RWPE2 (cell line): ENCODE results near the gene ARHGDIG.

ENCODE experiments used
- ATAC-seq: fragments of 200-7000 bp; cut with Tn5 transposase; 3 replicates; pipeline ENCODE4 v1.9.1; 2021; ENCODE audit warnings: low read depth
- DNase-seq: peaks from one replicate; pipeline ENCODE4 v3.0.0-alpha.2; 2020; ENCODE audit warnings: low spot score
- H3K27ac ChIP-seq: fragments of 450-650 bp; 2 replicates; pipeline ENCODE4 v1.5.1; 2017; ENCODE audit warnings: mild to moderate bottlenecking; ENCODE audit not compliant: poor library complexity, severe bottlenecking
- H3K27me3 ChIP-seq: fragments of 250-450 bp; sonication (Bioruptor Pico); 2 replicates; pipeline ENCODE4 v1.5.1; 2021; ENCODE audit warnings: mild to moderate bottlenecking, moderate library complexity; ENCODE audit not compliant: insufficient read depth, poor library complexity, severe bottlenecking
- H3K36me3 ChIP-seq: fragments of 250-450 bp; sonication (Bioruptor Pico); 2 replicates; pipeline ENCODE4 v1.5.1; 2020; ENCODE audit warnings: low read depth, mild to moderate bottlenecking, moderate library complexity
- H3K4me1 ChIP-seq: fragments of 250-450 bp; sonication (Bioruptor Pico); 2 replicates; pipeline ENCODE4 v1.5.1; 2021; ENCODE audit warnings: mild to moderate bottlenecking, moderate library complexity; ENCODE audit not compliant: insufficient read depth, poor library complexity, severe bottlenecking
- H3K4me3 ChIP-seq: fragments of 250-450 bp; sonication (Bioruptor Pico); 2 replicates; pipeline ENCODE4 v1.5.1; 2021; ENCODE audit warnings: mild to moderate bottlenecking, moderate library complexity; ENCODE audit not compliant: severe bottlenecking
- H3K9me3 ChIP-seq: fragments of 250-450 bp; sonication (Bioruptor Pico); 2 replicates; pipeline ENCODE4 v1.5.1; 2021; ENCODE audit warnings: mild to moderate bottlenecking, moderate library complexity; ENCODE audit not compliant: severe bottlenecking
- CTCF ChIP-seq: fragments of 450-650 bp; IDR thresholded peaks from one replicate; pipeline ENCODE4 v1.5.1; 2017; ENCODE audit warnings: mild to moderate bottlenecking, moderate library complexity; ENCODE audit not compliant: poor library complexity, severe bottlenecking

Gene ARHGDIG

DNA sequence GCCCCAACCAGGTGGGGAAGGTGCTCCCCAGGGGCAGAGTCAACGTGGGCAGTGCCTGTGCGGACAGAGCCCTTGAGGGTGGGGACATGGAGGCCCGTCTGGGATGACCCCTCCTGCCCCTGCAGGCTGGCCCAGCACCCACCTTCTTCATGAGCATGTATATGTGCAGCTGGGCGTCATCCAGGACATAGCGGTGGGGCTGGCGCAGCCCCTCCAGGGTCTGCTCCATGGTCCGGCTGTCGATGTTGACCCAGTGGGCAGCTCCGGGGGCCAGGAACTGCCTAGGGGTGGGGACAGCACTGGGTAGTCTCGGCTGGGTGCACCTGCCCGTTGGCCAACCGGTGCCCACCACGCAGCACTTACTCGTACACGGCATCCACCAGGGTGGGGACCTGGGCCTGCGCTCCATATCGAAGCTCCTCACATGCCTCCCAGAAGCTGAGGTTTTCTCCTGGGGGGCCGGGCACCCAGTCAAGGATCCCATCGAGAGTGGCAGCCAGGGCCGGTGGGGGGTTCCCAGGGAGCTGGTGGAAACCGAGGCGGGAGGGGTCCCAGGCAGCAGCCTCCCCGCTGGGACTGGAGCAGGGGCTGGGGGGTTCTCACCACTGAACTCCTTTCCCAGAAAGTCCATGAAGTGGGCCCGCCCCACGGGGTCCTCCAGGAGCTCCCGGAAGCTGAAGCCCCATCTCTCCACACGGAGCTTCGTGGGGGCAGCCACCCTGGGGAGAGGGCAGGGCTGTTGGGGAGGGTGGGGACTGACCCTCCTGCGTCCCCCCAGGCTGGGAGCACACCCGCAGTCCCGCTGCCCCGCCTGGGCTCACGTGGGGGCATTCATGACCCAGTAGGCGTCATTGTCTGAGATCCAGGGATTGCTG lies 9.8 kb upstream of the ARHGDIG start:
- ATAC-seq (no peak), DNase-seq (peak; percentile 62)
- H3K27me3 ChIP-seq = no peaks in the 10 kb centered on the region
- TF ChIP-seq CTCF = no peak
- H3K4me3 ChIP-seq = no peak overlapping the region
- H3K36me3 ChIP-seq = no peaks in the 10 kb centered on the region
- H3K4me1 ChIP-seq = peaks cover 5% of the 10 kb centered on the region
- no peak overlapping the region for H3K27ac ChIP-seq
- no peaks in the 10 kb centered on the region for H3K9me3 ChIP-seq

DNA sequence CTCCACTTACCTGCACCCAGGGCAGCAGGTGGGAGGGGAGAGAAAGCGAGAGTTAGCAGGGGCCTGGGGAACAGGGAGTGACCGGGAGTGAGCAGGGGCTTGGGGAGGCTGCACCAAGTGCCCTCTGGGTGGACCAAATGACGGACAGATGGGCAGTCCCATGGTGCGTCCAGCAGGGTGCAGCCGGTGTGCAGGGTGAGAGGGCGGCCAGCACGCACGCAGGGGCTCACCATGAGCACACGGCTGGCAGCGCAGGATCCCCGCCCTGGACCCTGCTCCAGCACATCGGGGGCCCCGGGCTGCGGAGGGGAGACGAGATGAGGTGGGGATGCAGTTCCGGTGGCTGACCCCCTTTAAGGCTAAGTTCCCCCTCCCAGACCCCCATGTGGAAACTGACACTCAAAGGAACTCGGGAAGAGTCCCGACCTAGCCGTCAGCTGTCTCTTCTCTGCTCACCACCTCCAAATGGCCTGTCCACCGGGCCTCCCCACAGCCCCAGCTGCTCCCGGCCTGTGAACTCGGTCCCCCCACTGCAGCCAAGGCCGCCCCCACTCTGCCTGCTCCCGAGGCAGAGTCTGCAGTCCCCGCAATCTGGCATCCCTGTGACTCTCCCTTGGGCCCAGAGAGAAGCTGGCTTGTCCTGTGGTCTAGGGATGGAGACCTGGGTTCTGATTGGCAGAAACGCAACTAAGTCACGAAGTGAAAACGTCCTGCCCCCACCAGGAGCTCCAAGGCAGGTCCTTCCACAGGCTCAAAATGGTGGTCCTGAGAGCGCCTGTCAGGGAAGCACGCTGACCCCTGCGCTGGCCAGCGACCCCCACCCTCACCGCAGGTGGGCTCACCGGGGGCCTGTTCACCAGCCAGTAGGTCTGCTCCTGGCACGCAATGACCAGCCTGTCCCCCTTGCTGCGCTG lies 7.5 kb upstream of the ARHGDIG start:
- H3K4me3 ChIP-seq = no peak overlapping the region
- H3K27ac ChIP-seq = no peak overlapping the region
- no peak for ATAC-seq
- TF ChIP-seq CTCF = no peak
- no peak for DNase-seq
- H3K9me3 ChIP-seq = no peaks in the 10 kb centered on the region
- no peaks in the 10 kb centered on the region for H3K36me3 ChIP-seq
- H3K27me3 ChIP-seq = no peaks in the 10 kb centered on the region
- H3K4me1 ChIP-seq = no peaks in the 10 kb centered on the region

GRCh38 chr16:273547-274421 lies 6.6 kb upstream of the ARHGDIG start:
- H3K27me3 ChIP-seq = no peaks in the 10 kb centered on the region
- H3K27ac ChIP-seq = no peak overlapping the region
- no peak for TF ChIP-seq CTCF
- DNase-seq (no peak), ATAC-seq (peak; percentile 26; the same call in 2 of the 3 replicates)
- no peaks in the 10 kb centered on the region for H3K9me3 ChIP-seq
- H3K4me1 ChIP-seq = no peaks in the 10 kb centered on the region
- no peaks in the 10 kb centered on the region for H3K36me3 ChIP-seq
- no peak overlapping the region for H3K4me3 ChIP-seq

GRCh38 chr16:275041-275641 lies 5.2 kb upstream of the ARHGDIG start:
- H3K36me3 ChIP-seq = no peaks in the 10 kb centered on the region
- H3K4me1 ChIP-seq = no peaks in the 10 kb centered on the region
- peaks cover 9% of the 10 kb centered on the region for H3K27me3 ChIP-seq
- no peak for DNase-seq
- no peak overlapping the region for H3K27ac ChIP-seq
- H3K4me3 ChIP-seq = peak overlapping the region; percentile 18
- peak; percentile 38 for ATAC-seq
- TF ChIP-seq CTCF = no peak
- no peaks in the 10 kb centered on the region for H3K9me3 ChIP-seq
